NAMALWA (cell line): ENCODE measurements around the gene ZNF346.

Experiments
- DNase-seq: peaks from one replicate; pipeline ENCODE4 v3.0.0-alpha.2; 2015; ENCODE audit warnings: low spot score

Gene ZNF346

DNA sequence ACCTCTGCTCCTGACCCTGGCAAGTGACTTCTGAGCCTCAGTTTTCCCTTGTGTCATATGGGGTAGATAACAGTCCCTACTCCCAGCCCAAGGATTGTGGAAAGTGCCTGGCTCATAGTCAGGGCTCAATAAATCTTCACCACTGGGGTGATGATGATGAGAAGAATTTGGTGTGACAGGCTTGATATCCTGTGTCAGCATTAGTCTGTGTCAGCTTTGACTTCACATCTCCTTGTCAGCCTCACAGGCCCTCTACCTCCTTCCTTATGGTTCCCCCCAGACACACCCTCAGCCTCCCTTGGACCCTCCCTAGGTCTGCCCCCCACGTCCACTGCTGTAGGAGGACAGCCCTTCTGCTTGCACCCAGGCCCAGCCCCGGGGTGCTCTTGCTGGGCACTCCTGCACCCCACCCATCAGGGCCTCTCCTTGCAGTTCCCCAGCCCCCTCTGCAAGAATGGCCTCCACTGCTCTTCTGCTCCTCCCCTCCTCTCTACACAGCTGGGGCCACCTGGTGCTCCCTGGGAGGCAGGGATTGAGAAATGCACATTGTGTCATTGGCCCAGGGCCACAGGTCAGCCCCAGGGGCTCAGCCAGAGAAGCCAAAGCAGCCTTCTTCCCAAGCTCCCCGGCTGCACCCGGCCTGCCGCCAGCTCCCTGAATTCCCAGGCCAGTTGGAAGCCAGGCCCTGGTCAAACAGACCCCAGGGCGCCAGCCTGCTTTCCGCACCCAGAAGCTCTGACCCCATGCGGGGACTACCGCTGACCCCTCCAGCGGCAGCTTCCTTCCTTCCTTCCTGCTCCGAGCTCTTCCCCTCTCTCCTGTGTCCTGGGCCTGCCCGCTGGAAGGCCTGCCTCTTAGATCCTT, 72.0 kb downstream of the ZNF346 start:
- no peak for DNase-seq

DNA sequence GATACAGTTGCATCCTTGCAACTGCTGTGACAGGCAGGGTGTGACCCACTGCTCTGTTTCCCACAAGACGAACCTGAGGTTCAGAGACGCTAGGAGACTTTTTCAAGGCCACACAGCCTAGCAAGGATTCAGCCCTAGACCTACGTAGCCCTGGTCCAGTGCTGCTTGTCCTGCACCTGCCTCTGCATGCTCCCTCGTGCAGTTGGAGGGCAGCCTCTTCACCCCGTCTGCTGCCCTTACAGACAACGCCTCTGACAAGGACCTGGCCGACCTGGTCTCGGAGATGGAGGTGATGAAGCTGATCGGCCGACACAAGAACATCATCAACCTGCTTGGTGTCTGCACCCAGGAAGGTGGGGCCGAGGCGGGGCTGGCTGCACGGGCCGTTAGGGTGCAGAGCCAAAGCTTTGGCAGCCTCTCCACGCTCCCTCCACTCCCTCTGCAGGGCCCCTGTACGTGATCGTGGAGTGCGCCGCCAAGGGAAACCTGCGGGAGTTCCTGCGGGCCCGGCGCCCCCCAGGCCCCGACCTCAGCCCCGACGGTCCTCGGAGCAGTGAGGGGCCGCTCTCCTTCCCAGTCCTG, 72.7 kb downstream of the ZNF346 start:
- DNase-seq, result no peak

DNA sequence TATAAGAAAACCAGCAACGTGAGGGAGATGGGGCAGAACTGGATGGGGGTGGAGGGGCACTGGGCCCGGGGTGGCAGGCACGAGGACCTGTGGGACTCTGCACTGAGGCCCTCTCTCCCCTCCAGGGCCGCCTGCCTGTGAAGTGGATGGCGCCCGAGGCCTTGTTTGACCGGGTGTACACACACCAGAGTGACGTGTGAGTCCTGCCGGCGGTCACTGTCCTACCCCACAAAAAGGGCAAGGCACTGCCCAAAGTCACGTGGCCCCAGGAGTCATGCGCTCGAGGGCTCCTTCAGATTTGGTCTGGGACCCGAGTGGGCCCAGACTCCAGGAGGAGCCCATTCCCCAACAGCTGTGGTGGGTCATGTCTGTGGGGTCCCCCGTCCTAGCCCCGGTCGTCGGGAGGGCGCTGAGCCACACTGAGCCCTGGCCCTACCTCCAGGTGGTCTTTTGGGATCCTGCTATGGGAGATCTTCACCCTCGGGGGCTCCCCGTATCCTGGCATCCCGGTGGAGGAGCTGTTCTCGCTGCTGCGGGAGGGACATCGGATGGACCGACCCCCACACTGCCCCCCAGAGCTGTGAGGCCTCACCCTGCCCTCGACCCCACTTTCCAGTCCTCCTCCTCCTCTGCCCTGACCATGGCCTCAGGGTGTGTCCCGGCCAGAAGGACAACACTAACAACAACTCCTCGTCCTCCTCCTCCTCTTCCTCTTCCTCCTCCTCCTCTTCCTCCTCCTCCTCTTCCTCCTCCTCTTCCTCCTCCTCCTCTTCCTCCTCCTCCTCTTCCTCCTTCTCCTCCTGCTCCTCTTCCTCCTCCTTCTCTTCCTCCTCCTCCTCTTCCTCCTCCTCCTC, 73.9 kb downstream of the ZNF346 start:
- no peak for DNase-seq

DNA sequence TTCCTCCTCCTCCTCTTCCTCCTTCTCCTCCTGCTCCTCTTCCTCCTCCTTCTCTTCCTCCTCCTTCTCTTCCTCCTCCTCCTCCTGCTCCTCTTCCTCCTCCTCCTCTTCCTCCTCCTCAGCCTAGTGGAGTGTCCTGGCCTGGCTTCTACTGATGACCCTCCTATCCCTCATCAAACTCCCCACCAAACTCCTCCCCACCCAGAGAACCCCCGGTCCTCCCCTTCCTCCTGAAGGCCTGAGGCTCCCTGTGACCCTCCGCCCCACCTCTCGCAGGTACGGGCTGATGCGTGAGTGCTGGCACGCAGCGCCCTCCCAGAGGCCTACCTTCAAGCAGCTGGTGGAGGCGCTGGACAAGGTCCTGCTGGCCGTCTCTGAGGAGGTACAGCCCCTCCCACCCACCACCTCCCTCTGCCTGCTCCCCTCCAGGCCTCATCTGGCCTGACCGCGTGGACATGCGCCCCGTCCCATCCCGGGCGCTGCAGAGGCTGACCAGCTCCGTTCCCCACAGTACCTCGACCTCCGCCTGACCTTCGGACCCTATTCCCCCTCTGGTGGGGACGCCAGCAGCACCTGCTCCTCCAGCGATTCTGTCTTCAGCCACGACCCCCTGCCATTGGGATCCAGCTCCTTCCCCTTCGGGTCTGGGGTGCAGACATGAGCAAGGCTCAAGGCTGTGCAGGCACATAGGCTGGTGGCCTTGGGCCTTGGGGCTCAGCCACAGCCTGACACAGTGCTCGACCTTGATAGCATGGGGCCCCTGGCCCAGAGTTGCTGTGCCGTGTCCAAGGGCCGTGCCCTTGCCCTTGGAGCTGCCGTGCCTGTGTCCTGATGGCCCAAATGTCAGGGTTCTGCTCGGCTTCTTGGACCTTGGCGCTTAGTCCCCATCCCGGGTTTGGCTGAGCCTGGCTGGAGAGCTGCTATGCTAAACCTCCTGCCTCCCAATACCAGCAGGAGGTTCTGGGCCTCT, 74.8 kb downstream of the ZNF346 start:
- DNase-seq, result no peak

DNA sequence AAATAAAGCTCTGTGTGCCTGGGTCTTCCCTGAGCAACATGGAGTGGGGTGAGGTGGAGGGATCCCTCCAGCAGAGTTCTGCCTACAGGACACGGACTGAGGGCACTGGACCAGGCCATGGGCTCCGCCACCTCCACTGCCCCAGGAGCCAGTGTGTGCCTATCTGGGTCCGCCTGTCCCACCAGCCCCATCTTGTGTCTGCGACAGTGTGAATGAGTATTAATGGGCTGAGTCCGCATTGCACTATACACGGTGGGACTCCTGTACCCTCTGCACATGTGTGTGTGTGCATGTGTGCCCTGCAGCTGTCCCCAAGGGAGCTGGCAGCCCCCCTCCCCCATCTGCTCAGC, 75.6 kb downstream of the ZNF346 start:
- DNase-seq, result no peak

DNA sequence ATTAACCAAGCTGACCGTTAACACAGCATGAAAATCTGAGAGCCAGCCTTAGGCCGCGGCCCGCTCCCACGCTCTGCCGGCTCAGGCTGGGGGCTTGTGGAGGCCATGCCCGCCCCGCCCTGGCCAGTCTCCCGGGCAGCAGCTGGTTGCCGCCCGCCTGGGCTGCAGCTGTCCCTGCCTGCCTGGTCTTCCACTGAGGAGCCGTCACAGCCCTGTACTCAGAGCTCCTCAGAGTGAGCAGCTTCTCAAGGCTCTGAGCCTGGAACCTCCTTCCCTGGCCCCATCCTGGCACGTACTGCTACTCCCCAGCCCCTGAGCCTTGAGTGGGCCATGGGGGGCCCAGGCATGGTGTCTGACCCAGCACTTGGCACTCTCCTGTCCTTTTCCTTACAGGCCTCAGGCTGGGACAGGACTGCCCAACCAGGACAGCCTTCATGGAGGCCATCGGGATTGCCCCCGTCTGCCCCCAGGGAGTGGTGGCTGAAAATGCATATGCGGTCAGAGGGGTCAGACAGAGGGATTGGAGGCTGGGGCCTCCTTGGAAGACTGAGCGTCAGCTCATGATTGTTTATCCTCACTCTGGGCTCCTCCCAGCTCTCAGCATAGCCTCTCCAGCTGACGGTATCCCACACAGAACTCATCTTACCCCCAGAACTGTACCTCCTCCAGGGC, 76.1 kb downstream of the ZNF346 start:
- DNase-seq, result no peak

DNA sequence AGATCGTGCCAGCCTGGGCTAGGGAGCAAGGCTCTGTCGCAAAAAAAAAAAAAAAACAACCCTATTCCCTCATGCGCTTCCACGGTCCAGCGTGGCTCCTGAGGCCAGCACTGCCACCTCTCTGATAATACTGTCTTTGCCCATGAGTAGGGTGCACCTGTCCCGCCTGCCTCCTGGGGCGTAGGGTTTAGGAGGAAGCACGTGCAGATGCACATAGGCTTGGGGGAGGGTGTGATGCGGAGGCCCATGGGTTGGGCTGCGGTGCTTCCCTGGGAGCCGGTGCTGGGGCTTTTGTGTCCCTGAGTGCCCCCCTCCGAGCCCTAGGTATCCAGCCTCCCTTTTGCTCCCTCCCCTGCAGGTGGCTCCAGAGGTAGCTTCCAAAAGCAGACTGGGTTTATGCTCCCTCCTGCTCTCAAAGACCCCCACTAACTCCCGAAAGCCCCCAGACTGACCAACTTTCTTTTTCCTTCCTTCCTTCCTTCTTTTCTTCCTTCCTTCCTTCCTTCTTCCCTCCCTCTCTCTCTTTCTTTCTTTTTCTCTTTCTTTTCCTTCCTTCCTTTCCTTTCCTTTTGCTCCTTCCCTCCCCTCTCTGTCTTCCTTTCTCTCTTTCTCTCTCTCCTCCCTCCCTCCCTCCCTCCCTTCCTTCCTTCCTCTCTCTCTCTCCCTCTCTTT, 77.1 kb downstream of the ZNF346 start:
- DNase-seq, result no peak

DNA sequence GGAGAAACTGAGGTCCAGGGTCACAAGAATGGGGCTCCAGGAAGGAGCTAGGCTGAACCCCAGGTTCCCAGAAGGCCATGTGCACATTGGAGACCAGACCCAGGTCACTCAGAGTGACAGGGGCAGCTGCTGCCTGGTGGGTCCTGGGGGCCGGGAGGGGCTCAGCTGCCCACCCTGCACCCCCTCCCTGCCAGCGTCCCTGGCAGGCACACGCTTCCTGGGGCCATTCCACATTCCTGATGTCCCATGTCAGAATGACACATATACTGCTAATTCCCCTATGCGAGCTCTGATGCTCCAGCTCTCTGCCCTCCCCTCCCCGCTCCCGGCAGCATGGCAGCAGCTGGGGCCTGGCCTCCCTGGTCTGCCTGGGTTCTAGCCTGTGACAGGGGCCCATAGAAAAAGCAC, 78.2 kb downstream of the ZNF346 start:
- no peak for DNase-seq

DNA sequence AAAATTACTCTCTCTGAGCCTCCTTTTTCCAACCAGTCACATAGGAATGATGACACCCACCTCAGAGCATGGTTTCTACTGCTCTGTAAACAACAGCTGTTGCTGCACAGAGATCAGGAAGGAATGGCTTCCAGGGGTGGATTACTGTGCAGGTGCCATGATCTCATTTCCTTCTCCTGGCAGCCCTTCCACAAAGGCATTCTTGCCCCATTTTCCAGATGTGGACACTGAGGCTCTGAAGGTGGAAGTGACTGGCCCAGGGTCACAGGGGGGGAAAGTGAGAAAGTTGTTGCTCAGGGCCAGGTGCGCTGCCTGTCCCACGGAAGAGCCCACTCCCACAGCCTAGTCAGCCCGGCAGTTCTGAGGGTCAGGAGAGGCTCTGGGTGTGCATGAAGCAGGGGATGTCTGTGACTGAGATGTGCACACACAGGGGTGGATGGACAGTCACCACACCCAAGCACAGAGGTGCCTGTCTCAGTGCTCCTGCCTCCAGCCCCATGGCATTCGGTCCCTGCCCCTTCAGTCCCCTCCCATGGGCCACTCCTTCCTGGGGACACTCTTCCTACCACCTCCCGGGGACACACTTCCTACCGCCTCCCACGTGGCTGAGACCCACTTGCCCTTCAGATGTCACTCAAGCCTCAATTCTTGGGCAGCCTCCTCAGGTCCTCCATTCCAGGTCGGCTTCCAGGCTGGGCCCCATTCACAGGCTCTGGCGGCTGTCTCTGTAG, 81.2 kb downstream of the ZNF346 start:
- DNase-seq, result no peak

DNA sequence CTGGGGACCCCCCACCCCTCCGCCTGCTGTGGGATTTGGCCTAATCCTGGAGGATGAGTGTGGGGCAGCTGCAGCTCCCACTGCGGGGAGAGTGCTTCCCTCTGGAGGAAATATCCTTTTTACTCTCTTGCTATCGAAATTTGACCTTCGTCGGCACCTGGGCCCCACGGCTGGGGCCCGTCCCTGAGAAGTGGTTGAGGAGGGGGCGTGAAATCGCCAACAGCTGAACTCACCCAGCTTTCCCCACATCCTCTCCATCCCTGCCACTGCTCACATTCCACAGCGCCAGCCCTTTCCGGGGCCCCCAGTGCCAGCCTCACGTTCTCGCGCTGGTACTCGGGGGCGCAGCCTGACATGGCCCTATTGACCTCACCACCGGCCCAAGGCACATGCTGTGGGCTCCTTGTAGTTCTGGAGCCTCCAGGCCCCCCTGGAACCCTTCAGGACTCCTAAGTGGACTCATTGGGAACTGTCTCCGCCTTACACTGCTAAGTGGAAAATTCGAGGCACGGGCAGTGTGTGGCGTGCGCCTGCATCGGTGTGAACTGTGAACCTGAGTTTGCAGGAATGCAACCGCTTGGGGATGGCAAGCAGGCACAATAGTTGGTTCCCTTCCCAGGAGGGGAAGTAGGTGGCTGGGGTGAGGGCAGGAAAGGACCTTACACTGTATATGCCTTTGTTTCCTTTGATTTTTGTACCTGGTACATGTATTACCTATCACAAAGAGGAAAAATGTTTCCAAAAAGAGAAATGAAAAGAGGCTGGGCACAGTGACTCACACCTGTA, 83.4 kb downstream of the ZNF346 start:
- no peak for DNase-seq

DNA sequence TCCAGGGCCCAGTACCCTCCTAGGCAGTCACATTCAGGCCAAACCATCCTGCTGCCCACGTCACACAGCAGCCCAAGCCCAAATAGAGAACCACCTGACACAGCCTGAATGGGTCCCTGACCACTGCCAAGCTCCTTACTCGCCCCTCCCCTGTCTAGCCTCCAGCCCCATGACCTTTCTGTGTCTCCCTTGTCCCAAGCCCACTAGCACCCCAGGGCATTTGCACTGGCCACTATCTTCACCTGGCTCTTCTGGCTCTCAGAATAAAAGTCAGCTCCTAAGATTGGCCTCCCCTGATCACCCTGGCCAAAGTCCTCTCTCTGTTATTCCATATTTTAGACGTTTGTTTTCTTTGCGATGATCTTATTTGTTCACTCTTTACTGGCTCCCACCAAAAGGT, 84.7 kb downstream of the ZNF346 start:
- DNase-seq, result no peak

DNA sequence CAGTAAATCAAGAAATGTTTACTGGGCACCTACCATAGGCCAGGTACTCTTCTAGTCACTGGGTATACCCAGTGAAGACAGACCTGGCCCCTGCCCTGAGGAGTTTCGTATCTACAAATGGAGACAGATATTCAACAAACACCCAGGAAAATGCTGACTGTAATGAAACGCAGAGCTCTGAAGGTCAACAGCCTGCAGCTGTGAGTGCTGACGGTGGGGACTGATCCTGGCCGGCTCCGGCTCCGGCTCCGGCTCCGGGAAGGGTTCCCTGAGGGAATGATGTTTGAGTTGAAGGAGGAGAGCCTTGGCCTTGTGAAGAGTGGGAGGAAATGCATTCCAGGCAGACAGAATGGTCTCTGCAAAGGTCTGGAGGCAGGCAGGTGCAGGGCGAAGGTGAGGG, 87.3 kb downstream of the ZNF346 start:
- no peak for DNase-seq

DNA sequence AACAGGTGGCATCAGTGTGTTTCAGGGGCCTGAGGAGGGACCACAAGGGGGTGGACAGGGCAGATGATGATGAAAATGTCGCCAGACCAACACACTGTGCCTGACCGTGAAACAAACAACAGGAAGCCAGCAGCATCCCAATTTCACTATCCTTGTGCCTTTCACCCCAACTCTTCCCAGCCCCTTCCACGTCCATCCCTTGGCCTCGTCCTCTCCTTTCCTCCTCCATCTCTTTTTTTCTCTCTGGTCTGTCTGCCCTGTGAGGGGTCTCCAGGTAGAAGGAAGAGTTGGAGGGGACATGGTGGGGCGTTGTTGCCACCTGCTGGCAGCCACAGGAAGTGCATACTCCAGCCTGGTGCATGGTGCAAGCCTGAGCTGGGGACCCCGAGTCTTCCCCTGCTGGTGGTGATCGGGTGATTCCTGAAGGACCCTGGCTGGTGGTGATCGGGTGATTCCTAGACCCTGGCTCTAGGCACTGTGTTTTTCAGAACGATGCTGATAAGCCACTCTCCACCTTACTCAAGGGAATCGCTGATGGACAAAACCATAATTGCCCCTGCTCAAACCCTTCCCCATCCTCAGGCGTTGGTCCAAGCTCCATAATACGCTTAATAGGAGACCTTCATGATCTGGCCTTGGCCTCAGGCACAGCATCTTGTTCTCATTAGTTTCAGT, 89.4 kb downstream of the ZNF346 start:
- DNase-seq, result peak; percentile 85

DNA sequence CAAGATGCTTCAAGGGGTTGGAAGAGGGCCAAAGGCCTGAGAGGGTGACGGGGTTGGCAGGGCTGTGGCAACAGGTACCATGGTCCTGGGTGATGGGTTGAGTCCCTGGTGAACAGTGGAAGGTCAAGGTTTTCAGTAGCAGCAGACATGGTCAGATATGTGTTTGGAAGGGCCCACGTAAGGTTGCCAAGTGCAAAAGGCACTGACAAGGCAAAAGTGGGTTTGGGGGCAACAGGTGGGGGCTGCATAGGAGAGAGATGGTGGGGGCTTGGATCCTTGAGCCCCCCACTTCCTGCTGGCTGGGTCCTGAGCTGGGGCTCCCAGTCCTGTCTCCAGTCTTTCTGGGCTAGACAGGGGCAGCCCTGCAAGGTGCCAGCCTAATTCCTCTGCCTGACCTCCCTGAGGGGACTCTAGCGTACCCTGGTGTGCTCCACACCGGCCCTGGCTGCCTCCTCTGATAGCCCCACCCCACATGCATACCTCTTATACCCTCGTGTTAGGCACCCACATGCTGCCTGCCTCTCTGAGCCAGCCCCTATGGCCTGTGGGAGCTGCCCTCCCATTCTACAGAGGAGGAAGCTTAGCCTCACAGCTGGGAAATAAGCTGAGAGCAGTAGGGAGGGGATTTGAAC, 90.2 kb downstream of the ZNF346 start:
- no peak for DNase-seq

DNA sequence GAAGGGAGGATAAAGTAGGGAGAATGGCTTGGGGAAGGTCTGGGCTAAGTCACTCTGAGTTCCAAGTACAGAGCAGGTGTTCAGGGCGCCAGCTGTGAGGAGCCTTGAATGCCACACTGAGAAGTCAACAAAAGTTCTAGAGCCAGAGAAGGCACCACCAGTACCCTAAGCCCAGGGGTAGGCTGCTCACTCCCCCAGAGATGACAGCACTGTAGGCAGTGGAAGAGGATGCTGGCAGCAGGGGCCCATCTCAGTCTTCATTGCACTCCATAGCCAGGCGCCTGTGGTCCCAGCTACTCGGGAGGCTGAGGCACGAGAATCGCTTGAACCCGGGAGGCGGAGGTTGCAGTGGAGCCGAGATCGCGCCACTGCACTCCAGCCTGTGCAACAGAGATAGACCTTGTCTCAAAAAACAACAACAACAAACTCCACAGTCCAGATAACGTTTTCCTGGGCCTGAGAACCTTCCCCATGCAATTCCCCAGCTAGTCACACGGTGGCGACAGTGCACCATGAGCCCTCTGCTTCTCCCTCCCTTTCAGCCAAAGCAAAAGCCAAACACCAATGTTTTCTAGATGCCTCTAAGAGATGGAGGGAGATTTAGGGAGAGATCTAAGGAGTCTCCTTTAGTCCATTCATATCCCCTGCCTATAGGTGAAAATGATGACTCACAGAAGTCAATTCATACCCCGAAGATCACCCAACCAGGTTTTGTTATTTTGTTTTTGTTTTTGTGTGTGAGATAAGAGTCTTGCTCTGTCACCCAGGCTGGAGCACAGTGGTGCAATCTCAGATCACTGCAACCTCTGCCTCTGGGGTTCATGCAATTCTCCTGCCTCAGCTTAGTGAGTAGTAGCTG, 91.3 kb downstream of the ZNF346 start:
- peak; percentile 88 for DNase-seq

DNA sequence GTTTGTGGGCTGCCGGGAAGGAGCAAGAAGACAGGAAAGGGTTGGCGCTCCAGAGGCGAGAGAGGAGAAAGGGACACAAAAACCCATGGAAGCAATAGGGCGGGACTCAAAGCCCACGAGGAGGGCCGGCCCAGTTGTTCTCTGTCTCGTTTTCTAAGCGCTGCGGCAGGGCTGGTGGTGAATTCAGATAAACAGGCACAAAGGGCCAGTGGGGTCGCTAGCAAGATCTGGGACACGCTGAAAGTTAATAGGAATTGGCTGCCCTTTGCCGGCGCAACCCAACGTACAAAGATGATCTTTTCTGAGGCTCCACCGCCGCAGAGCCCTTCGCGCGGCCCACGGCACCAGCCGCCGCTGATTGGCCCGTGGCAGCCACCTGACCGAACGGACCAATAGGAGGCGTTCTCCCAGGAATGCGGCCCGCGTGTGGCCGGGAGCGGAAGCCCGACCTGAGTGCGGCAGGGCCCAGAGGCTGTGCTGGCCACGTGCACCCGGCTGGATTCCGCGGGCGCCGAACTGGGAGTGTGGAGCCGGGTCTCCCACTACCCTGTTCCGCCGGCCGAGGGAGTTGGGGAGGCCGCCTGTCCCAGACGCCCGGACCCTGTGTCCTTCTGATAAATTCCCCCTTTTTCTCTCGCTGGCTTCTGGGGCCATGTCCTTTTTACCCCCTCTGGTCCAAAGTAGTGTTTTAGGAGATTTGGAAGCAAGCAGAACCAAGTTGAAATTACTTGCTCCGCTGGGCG, 94.3 kb downstream of the ZNF346 start:
- DNase-seq, result no peak
